ENCODE measurements around the gene NPRL2.

GRCh38 chr3:50378757-50379156, 28.2 kb upstream of the NPRL2 start:
- TF ChIP-seq CTCF (IDR thresholded peaks at IDR 0.05) (no peak), POLR2A (IDR thresholded peaks at IDR 0.05) (no peak)
